Lower leg skin (tissue), 3 donors: ENCODE results near the gene ARHGDIG.

ENCODE experiments used
- POLR2A ChIP-seq, 2 donors: fragments of 450-650 bp; IDR thresholded peaks; one replicate each; pipeline ENCODE4 v1.6.1; 2016 to 2017; ENCODE audit warnings: antibody characterized with exemption in 2 of 2, mild to moderate bottlenecking in 1 of 2, moderate library complexity in 1 of 2
- TF ChIP-seq, protein P1 (sequence below), 3 donors: fragments of 450-650 bp; IDR thresholded peaks; one replicate each; pipeline ENCODE4 v1.5.1; 2016; ENCODE audit warnings: antibody characterized with exemption in 3 of 3, mild to moderate bottlenecking in 3 of 3, moderate library complexity in 2 of 3

GRCh38 chr16:325375-326145 is 45.2 kb downstream of the ARHGDIG start:
- TF ChIP-seq, protein P1, sequence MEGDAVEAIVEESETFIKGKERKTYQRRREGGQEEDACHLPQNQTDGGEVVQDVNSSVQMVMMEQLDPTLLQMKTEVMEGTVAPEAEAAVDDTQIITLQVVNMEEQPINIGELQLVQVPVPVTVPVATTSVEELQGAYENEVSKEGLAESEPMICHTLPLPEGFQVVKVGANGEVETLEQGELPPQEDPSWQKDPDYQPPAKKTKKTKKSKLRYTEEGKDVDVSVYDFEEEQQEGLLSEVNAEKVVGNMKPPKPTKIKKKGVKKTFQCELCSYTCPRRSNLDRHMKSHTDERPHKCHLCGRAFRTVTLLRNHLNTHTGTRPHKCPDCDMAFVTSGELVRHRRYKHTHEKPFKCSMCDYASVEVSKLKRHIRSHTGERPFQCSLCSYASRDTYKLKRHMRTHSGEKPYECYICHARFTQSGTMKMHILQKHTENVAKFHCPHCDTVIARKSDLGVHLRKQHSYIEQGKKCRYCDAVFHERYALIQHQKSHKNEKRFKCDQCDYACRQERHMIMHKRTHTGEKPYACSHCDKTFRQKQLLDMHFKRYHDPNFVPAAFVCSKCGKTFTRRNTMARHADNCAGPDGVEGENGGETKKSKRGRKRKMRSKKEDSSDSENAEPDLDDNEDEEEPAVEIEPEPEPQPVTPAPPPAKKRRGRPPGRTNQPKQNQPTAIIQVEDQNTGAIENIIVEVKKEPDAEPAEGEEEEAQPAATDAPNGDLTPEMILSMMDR (IDR thresholded peaks at IDR 0.05), result no peak
- TF ChIP-seq POLR2A (IDR thresholded peaks at IDR 0.05), result no peak
